Measurements from ENCODE around the gene PTPRH.
"Not testable (repeated sequence)": the region's sequence is repeated elsewhere in the genome, so short reads cannot be mapped to it uniquely, and the experiment has no call there.

PTPRH gene

DNA sequence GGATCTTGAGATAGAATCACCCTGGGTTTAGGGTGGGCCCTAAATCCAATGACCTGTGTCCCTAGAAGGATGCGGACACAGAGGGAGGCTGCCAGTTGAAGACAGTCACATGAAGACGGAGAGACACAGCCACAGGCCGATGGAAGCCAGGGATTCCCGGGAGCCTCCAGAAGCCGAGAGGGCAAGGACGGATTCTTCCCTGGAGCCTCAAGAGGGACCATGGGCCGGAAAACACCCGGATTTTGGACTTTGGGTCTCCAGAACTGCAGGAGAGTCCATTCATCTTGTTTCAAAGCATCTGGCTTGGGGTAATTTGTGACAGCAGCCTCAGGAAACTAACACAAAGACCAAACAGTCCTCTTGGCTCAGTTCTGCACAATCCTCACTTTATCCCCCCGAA, 17.0 kb upstream of the PTPRH start:
- no peak for DNase-seq

DNA sequence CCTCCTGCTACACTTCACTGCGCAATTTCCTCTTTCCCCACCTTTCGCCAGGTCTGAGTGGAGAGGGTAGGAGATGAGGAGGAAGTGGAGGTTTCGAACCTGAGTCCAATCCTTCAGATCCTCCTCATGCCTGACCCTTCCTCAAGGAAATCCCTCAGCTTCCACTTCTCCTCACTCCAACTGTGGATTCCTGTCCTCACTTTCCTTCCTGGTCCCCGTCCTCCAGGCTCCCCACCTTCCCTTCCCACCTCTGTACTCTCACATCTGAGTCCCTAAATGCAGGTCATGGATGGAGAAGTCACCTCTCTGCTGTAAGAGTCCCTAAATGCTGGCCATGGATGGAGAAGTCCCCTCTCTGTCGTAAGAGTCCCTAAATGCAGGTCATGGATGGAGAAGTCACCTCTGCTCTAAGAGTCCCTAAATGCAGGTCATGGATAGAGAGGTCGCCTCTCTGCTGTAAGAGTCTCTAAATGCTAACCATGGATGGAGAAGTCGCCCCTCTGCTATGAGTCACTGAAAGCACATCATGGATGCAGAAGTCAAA, 16.2 kb upstream of the PTPRH start:
- DNase-seq, result no peak

DNA sequence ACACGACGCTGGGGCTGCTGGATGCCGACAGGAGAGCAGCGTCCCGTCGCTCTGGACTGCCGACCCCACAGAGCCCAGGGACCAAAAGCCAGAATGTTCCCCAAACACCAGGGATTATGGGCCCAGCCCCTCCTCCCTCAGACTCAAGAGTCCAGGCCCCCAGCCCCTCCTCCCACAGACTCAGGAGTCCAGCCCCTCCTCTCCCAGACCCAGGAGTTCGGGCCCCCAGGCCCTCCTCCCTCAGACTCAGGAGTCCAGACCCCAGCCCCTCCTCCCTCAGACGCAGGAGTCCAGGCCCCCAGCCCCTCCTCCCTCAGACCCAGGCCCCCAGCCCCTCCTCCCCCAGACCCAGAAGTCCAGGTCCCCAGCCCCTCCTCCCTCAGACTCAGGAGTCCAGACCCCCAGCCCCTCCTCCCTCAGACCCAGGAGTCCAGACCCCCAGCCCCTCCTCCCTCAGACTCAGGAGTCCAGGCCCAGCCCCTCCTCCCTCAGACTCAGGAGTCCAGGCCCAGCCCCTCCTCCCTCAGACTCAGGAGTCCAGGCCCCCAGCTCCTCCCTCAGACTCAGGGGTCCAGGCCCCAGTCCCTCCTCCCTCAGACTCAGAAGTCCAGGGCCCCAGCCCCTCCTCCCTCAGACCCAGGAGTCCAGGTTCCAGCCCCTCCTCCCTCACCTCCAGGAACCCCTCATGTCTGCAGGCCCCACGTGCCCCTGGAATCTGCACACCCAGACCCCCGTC, 15.5 kb upstream of the PTPRH start:
- not testable (repeated sequence) for DNase-seq

DNA sequence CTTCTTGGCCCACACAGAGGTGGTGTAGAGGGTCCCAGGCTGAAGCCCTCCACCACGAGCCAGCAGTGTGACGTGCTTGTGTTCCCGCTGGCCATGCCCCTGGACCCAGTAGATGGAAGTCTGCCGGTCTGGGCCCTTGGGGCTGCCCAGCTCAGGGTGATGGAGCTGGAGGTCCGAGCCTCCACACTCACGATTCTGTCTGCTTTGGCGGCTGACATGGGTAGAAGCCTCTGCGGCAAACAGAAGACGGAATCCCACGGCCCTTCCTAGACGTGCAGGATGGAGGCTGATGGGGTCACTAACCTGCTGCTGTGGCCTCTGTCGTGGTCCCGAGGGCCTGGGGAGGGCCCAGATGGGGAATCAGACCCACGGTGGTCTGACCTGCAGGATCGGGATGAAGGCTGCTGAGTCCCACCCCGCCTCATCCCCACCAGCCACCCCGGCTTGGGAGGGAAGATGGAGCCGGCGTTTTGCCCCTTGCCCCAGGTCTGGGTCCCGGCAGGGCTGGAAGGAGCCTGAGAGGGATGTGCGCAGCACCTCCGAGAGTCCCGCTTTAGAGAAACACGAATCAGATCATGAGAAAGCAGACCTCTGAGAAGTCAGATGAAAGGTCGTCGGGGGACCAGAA, 14.9 kb upstream of the PTPRH start:
- DNase-seq, result no peak

DNA sequence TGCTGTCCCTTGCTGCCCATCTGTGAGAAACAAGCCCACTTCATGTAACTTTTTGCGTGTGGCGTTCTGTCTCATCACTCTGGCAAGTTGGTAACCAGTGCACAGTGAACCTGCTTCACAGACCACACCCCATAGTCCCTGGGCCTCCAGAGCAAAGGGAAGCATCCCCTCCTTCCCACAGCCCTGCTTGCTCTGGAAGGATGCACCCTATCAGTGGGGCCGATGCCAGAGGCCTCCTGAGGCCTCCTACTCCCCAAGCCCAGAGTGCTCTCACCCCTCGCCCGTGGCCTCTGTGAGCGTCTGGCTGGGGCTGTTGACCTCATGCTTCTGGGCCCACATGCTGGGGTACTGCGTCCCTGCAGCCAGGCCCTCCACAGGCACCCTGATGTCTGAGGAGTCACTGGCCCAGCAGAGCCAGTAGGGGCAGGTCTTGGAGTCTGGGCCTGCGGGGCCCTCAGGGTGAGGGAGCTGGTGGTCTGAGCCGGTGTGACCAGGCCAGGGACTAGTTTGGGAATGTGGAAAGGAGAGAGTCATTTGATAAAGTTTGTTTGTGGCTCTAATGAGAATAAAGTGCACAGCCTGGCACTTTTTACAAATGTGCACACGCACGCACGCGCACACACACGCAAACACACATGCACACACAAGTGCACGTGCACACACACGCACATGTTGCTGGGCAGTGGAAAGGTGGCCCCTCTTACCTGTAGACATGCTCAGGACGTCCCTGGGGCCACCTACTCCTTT, 14.2 kb upstream of the PTPRH start:
- no peak for DNase-seq

DNA sequence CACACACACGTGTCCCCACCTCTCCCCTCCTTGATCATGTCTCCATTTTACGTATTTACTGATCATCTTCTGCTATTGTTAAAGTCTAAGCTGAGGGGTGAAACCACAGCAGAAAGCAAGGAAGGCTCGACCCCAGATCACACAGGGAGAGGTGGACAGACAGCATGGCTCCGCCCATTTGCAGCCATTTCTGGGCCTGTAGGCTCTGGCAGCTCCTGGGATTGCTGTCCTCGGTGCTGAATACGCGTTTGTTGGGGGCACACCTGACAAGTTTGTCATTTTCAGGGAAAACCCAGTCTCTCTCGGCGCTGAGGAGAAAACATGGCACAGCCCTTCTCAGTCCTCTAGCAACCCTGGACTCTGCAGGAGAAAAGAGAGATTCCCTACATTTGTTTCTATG, 11.2 kb upstream of the PTPRH start:
- DNase-seq, result no peak

DNA sequence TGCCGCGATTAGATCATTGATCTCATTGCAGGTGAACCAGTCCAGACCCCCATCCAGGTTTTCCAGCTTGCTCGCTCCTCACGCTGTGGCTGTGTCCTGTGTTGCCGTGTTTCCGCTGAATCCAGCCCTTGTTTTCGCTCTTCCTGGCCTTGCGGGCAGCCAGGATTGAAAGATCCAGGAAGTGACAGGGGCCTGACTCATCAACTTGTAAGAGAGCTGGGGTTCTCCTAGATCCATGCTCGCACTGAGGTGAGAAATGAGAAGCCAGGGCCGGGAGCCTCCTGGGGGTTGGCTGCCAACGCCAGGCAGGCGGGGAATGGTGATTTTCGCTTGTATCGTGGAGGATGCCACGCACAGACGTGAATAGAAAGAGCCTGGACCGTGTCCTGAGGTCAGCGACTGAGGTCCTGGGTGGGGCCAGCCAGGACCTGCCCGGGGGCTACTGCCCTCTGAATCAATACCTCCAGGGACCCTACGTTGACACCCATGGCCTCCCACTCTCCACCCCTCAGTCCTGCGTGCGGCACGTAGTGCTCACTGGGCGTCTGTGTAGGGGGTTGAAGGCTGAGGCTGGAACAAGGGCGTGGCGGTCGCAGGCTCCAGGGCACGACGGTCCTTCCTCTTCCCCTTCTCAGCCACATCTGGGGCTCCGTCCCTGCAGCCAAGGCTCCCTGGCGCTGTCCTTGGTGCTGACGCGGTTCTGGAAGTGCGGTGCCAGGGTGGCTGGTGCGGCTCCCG, 7.3 kb upstream of the PTPRH start:
- peak; percentile 39 to 47 for DNase-seq

DNA sequence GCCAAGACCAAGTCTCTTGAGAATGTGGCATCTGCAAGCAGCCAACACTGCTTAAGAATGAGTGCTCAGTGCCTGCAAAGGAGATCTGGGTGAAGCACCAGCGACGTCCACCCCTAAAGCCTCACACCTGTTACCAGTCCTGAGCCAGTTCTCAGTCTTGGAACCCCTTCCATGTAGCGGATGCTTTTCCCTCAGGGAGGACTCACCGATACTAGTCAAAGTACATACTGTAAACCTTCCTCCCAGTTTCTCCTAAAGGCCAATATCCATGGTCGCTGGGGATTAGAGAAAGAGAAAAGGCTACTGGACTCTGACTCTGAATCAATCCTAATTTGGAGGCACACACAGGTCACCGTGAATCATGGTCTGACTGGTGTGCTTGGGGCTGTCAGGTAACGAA, 4.2 kb upstream of the PTPRH start:
- no peak for DNase-seq

DNA sequence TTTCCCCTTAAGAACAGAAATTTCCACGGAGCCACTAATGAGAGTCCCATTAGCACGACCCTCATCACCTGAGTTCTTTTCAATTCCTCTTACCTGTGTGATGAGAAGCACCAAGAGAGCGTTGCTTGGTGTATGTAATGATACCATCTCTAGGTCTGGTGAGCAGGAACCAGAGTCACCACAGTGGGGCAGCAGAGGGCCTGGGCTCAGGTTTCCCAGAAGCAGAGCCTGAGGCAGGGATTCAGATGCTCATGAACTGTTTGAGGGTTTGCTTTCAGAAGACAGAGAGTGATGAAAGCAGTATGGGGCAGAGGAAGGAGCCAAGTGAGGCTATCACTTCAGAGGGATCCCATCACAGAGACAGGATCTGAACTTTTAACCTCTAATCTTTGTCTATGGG, 3.1 kb upstream of the PTPRH start:
- DNase-seq, result peak; percentile 34 to 49

DNA sequence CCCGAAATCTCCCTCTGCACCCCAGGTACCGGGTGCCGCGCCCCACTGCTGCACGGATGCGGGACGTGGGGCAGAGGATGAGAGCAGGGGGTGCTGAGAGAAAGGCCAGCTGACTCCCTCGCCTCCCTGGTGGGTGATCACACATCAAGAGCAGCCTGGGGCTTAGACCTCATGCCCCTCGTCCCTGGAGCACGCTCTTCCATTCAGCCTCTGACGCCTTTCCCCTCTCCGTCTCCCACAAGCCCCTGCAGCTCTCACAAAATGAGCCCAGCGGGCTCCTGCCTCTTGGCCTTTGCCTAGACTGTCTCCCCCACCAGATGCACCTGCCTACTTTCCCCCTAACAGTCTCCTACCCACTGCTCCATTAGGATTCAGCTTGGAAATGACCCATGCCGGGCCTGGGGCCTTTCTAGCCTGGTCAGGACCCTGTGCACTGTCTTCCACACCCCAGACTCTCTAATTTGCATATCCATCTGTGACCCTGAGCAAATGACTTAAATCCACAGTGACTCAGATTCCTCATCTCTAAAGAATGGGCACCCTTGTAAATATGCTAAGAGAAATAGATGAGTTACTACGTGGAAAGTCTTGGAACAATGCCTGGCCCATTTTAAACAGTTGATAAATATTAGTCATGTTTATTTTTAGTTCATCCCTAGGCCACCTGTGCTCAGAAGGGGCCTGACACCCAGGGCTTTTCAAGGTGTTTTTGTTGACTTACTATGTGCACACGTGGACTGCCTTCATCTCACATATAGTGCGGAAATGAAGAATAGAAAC, 582 bp upstream of the PTPRH start:
- DNase-seq, result no peak

DNA sequence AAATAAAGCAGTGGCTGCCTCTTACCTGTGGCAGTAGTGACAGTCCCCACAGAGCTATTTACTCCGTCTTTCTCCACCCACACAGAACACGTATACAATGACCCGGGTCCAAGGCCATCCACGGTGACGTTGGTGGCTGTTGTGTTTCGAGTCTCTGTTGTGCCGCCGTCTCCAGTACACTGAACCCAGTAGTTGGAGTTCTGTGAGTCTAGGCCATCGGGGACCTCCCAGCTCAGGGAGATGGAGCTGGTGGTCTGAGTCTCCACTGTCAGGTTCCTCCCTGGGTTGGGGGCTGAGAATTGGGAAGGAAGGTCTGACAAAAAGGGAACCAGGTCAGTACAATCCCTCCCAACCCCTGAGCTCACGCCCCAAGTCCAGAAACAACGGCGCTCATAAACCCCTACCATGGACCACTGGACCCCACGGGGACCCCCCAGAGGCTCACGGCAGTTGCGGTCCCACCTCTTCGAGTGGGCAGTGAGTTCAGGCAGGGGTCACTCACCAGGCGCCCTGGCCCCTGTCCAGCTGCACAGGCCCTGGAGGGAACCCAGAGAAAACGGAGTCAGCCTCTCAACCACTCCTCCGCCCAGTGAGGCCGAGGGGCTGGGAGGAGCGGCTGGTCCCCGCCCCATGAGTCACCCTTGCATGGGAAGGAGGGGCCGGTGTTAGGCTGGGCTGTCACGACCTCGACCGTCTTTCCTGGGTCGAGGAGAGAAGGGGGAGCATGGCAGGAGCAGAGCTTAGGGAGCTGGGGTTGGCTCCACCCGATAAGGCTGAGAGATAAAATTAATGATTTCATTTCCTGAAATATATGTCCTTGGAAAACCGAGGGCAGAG, 2.4 kb downstream of the PTPRH start:
- DNase-seq, result peak in 1 of 2 donors; percentile 36

DNA sequence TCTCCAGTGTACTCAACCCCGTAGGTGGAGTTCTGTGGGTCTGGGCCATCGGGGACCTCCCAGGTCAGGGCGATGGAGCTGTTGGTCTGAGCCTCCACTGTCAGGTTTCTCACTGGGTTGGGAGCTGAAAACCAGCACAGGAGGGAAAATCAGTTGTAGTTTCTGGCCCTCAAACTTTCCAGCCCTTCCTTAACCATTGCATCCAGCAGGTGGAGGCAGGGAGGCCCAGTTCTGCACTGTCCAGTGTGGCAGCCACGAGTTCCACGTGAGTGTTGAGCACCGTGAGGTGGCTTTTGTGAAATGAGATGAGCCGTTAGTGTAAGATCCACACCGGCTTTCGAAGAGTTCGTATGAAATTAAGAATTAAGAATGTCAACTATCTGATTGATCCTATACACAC, 7.1 kb downstream of the PTPRH start:
- peak in 1 of 2 donors; percentile 29 for DNase-seq

DNA sequence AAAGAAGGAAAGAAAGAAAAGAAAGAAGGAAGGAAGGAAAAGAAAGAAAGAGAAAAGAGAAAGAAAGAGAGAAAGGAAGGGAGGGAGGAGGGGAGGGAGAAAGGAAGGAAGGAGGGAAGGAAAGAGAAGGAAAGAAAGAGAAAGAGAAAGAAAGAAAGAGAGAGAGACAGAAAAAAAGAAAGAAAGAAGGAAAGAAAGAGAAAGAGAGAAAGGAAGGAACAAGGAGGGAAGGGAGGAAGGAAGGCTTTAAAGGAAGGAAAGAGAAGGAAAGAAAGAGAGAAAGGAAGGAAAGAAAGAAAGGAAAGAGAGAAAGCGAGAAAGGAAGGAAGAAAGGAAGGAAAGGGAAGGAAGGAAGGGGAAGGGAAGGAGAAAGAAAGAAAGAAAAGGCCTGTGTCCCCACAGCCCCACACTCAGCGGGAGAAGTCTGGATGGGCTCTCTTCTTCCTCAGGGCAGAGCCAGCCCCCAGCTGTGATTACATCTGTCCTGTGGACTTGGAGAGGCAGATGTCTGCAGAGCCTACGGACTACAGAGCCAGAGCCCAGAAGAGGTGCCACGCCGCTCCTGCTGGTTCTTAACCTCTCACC, 9.6 kb downstream of the PTPRH start:
- no peak for DNase-seq

DNA sequence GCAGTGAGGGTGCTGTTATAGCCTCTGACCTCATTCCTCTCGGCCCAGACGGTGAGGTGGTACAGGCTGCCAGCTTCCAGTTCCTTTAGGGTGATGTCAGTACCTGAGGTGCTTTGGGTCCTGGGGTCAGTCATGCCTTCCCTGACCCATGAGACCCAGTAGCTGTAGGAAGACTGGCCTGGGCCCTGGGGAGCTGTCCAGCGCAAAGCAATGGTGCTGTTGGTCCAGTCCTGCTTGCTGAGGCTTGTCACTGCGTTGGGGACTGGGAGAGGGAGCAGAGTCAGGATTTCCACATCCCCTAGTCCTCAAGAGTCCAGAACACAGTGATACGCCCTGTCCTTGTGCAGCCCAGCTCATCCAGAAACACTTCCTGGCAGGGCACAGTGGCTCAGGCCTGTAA, 10.7 kb downstream of the PTPRH start:
- DNase-seq, result no peak

DNA sequence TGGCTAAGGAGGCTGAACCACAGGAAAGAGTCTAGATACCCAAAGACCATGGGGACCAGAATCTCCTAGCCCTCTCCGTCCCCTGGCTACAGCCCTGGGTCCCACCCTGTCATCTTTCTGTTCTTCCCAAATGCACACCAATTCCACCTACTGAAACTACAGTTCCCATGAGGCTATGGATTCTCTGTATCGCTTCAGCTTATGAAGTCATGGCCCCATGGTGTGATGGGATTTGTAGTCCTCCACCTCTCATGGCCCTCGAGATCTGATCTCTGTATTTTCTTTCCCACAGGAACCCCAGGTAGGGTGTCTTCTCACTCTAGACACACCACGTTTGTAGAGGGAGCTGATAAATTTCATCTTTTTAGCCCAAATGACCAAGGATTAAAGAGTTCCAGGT, 11.8 kb downstream of the PTPRH start:
- DNase-seq, result no peak

DNA sequence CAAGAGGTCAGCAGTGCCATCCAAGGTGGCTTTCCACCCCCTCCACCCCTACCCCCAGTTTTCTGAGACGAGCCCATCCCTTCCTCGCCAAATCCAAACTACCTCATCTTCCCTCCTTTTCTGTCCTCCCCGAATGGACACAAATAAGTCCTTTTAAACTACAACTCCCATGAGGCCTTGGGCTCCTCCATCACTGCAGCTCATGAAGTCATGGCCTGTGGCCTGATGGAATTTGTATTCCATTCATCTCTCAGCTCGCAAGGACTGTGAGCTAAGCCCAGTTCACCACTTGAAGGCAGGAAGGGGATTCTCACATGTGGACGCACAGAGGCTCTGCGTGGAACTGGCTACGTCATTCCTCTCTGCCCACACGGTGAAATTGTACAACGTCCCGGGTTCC, 12.5 kb downstream of the PTPRH start:
- DNase-seq, result no peak

DNA sequence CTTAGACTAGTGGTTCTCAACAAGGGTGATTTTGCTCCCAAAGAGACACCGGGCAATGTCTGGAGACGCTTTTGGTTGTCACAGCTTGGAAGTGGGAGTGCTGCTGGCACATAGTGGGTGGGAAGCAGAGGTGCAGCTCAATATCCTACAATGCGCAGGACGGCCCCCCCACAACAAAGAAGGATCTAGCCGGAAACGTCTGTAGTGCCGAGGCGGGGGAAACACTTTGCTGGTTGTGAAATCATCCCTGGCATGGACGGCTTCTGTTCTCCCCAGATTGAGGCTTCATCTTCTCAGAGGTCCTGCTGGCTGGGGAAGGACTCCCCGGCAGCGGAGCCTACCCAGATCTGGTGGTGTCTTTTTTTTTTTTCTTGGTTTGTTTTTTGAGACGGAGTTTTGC, 15.8 kb downstream of the PTPRH start:
- DNase-seq, result no peak

DNA sequence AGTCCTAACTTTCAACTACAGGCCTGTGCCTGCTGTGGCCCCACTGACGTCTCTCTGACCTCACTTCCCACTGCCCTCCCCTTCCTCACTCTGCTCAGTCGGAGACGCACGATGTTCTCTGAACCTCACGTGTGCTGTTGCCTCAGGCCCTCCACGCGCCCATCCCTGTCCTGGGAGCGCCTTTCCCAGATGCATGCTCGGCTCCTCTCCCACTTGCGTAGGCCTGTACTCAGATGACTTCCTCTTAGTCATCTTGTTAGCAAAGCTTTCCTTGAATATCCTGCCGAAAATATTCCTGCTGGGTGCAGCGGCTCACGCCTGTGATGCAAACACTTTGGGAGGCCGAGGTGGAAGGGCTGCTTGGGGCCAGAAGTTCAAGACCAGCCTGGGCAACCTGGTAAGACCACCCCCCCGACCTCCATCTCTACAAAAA, 19.9 kb downstream of the PTPRH start:
- DNase-seq, result no peak

DNA sequence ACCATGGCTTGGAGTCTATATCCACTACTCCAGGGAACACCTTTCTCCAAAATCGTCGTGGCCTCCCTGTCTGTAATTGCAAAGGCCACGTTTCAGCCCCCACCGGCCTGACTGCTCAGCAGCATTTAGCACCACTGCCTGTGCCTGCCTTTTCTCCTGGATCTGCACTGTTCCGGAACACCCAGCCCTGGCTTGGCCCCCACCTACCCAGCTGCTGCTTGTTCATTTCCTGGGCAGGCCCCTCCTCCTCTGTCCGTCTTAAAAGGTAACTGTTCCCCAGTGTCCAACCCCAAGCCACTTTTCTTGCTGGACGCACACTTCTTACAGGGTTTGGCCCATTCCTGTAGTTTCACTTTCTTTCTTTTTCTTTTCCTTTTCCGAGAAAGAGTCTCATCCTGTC, 20.7 kb downstream of the PTPRH start:
- no peak for DNase-seq

DNA sequence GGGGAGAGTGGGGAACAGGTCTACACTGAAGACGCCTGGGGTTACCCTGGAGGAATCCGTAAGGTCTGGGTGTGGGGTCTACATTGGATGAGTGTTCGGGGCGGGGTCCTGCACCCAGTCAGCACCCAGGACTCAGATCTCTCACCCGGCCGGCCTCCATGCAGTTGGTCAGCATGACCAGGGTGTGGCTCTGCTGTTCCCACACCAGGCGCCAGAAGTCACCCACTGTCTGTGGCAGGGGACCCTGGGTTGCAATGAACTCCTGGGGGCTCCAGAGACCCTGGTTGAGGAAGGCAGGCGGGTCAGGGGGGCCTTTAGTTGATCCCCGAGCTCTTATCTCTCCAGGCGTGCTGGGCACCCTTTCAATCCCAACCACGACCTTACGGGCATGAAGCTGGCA, 23.2 kb downstream of the PTPRH start:
- no peak for DNase-seq

DNA sequence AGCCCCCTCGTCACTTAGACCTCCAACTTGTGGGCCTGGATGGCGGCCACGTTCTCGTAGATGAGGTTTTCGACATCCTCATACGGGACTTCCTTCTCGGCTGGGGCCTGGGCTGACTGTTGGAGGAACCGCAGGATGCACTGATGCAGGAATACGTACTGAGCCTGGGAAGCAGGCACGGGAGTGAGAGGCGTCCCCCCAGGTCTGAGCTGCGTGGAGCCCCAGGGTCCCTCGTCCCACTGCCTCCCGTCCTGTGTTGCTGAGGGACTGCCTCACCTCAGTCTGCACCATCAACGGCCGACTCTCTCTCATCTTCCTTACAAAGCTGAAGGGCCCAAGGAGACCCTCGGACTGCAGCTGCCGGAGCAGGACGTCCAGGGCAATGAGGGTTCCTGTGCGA, 27.6 kb downstream of the PTPRH start:
- DNase-seq, result no peak

Data from CD4-positive, alpha-beta T cell treated with Interferon alpha-2 for 1 hour (primary cell).